Stimulated activated CD4-positive, alpha-beta T cell treated with anti-CD3 and anti-CD28 coated beads, Interleukin-1b, Interleukin-23, amount 100 ng/mL, for 48 hours (primary cell): ENCODE measurements around the gene EGFR.
"Not testable (repeated sequence)": the region's sequence is repeated elsewhere in the genome, so short reads cannot be mapped to it uniquely, and the experiment has no call there.

Source experiments
- DNase-seq: peaks from one replicate; pipeline ENCODE4 v3.0.0-alpha.2; 2020

EGFR gene

GRCh38 chr7:55016061-55016745 is 2.6 kb upstream of the EGFR start:
- no peak for DNase-seq

GRCh38 chr7:55016746-55017090 is 2.1 kb upstream of the EGFR start:
- no peak for DNase-seq

- DNase-seq, result no peak
These were observed 976 bp upstream of the EGFR start for GRCh38 chr7:55017841-55018240.

GRCh38 chr7:55019191-55019690 is 424 bp downstream of the EGFR start:
- DNase-seq, result no peak

- DNase-seq, result no peak
These were observed 1.1 kb downstream of the EGFR start for GRCh38 chr7:55019691-55020465.

- no peak for DNase-seq
These were observed 1.7 kb downstream of the EGFR start for GRCh38 chr7:55020466-55020871.

GRCh38 chr7:55021053-55021452 is 2.2 kb downstream of the EGFR start:
- DNase-seq, result no peak

- DNase-seq, result no peak
These were observed 3.5 kb downstream of the EGFR start for GRCh38 chr7:55022002-55022985.

GRCh38 chr7:55023841-55024505 is 5.2 kb downstream of the EGFR start:
- DNase-seq, result no peak

GRCh38 chr7:55024776-55025175 is 6.0 kb downstream of the EGFR start:
- DNase-seq, result no peak

- DNase-seq, result no peak
These were observed 7.4 kb downstream of the EGFR start for GRCh38 chr7:55026086-55026790.

GRCh38 chr7:55026867-55027490 is 8.2 kb downstream of the EGFR start:
- DNase-seq, result no peak

GRCh38 chr7:55028011-55028410 is 9.2 kb downstream of the EGFR start:
- no peak for DNase-seq

- no peak for DNase-seq
These were observed 11.5 kb downstream of the EGFR start for GRCh38 chr7:55030314-55030713.

- DNase-seq, result no peak
These were observed 12.3 kb downstream of the EGFR start for GRCh38 chr7:55031075-55031474.

GRCh38 chr7:55032069-55032699 is 13.4 kb downstream of the EGFR start:
- no peak for DNase-seq

- no peak for DNase-seq
These were observed 14.5 kb downstream of the EGFR start for GRCh38 chr7:55033236-55033846.

GRCh38 chr7:55034776-55035175 is 16.0 kb downstream of the EGFR start:
- no peak for DNase-seq

GRCh38 chr7:55035410-55035809 is 16.6 kb downstream of the EGFR start:
- not testable (repeated sequence) for DNase-seq

- DNase-seq, result no peak
These were observed 18.3 kb downstream of the EGFR start for GRCh38 chr7:55036950-55037736.
